ENCODE results near the gene RPP25.

GRCh38 chr15:74995182-74995778 lies 38.7 kb upstream of the RPP25 start, which contains the start of gene SCAMP5:
- TF ChIP-seq PHF8 (IDR thresholded peaks at IDR 0.05; ENCODE audit: borderline replicate concordance, low read depth) (peak; percentile 51; the same call in 1 of the 2 replicates), POLR2A (IDR thresholded peaks at IDR 0.05; ENCODE audit: low read length) (peak; percentile 65), TP53 (CRISPR knock-in tag; IDR thresholded peaks at IDR 0.05) (no peak), MYC (IDR thresholded peaks at IDR 0.05; ENCODE audit: borderline replicate concordance, low read length) (no peak)
